Activated CD4-positive, alpha-beta memory T cell treated with anti-CD3 and anti-CD28 coated beads for 36 hours (primary cell): ENCODE measurements around the gene TMED7. TPM values are rescaled to one million over a fixed set of nuclear protein-coding genes. Genes with fewer than 3 reads are reported as not detected.

ENCODE experiments used
- CTCF ChIA-PET: fragments of 350-600 bp; sonication (Branson Sonifier 250); formaldehyde crosslinking; loops from one replicate; lab custom pipeline; 2021; ENCODE audit warnings: antibody characterized with exemption, inconsistent platforms; lab: Charles Lee
- POLR2A ChIA-PET: fragments of 350-600 bp; sonication (Branson Sonifier 250); formaldehyde crosslinking; loops from one replicate; lab custom pipeline; 2021; ENCODE audit warnings: antibody characterized with exemption; lab: Charles Lee
- DNase-seq: peaks from one replicate; pipeline ENCODE4 v3.0.0-alpha.2; 2020
- H3K27ac Mint-ChIP-seq: one replicate; pipeline ENCODE4 v1.8.0; 2021; ENCODE audit warnings: mixed read lengths
- H3K27me3 Mint-ChIP-seq: one replicate; pipeline ENCODE4 v1.8.0; 2021; ENCODE audit warnings: mixed read lengths
- H3K36me3 Mint-ChIP-seq: one replicate; pipeline ENCODE4 v1.8.0; 2021; ENCODE audit warnings: mixed read lengths
- H3K4me1 Mint-ChIP-seq: one replicate; pipeline ENCODE4 v1.8.0; 2021; ENCODE audit warnings: low read depth, mixed read lengths
- H3K4me3 Mint-ChIP-seq: one replicate; pipeline ENCODE4 v1.8.0; 2021; ENCODE audit warnings: mild to moderate bottlenecking, mixed read lengths
- H3K9me3 Mint-ChIP-seq: one replicate; pipeline ENCODE4 v1.8.0; 2021; ENCODE audit warnings: mixed read lengths
- intact Hi-C: fragments of 100-400 bp; cut with micrococcal nuclease; formaldehyde crosslinking; loops from one replicate; pipeline ENCODE4 v1.15.1; 2023
- total RNA-seq, 2 experiments: library from RNA; stranded (reverse); gene quantifications; one replicate each; pipeline ENCODE4 v1.2.3, GENCODE V29; 2021

TMED7 gene
- total RNA-seq, 2 experiments from 2014 or later = 42.2 to 44.1 TPM

GRCh38 chr5:115599924-115600323 lies 25.9 kb downstream of the TMED7 start:
- H3K9me3 Mint-ChIP-seq = no peaks in the 10 kb centered on the region
- no peak for DNase-seq
- no peaks in the 10 kb centered on the region for H3K27me3 Mint-ChIP-seq
- no peak overlapping the region for H3K27ac Mint-ChIP-seq
- no peak overlapping the region for H3K4me3 Mint-ChIP-seq
- ChIA-PET POLR2A (no interaction called here), CTCF (interaction anchor here (0.9 kb wide), 1 partner anchor 291 kb away, joined by 3 read pairs; no protein-coding TSS in a partner anchor)
- peaks cover 12% of the 10 kb centered on the region for H3K36me3 Mint-ChIP-seq
- intact Hi-C loops = loop anchor here (2.0 kb wide), 1 partner anchor 55 kb away; the partner anchor contains the start of gene FEM1C
- H3K4me1 Mint-ChIP-seq = peaks cover 25% of the 10 kb centered on the region

- ChIA-PET POLR2A (no interaction called here), CTCF (interaction anchor here (0.9 to 1.3 kb wide), 2 partner anchors 232 to 291 kb away, joined by 3 read pairs; no protein-coding TSS in a partner anchor)
- DNase-seq = no peak
- H3K27me3 Mint-ChIP-seq = no peaks in the 10 kb centered on the region
- H3K27ac Mint-ChIP-seq = no peak overlapping the region
- H3K36me3 Mint-ChIP-seq = peaks cover 12% of the 10 kb centered on the region
- H3K4me3 Mint-ChIP-seq = no peak overlapping the region
- intact Hi-C loops = no loop called here
- peaks cover 25% of the 10 kb centered on the region for H3K4me1 Mint-ChIP-seq
- H3K9me3 Mint-ChIP-seq = no peaks in the 10 kb centered on the region
Measured at GRCh38 chr5:115599502-115599901, 26.3 kb downstream of the TMED7 start.

- no peaks in the 10 kb centered on the region for H3K9me3 Mint-ChIP-seq
Measured at GRCh38 chr5:115594128-115595047, 31.4 kb downstream of the TMED7 start.

GRCh38 chr5:115589043-115589442 lies 36.8 kb downstream of the TMED7 start:
- no peak for DNase-seq
- H3K4me3 Mint-ChIP-seq = no peak overlapping the region
- H3K36me3 Mint-ChIP-seq = no peaks in the 10 kb centered on the region
- no peaks in the 10 kb centered on the region for H3K9me3 Mint-ChIP-seq
- no peak overlapping the region for H3K27ac Mint-ChIP-seq
- no peaks in the 10 kb centered on the region for H3K4me1 Mint-ChIP-seq
- intact Hi-C loops = loop anchor here (5.0 kb wide), 1 partner anchor 492 kb away; no protein-coding TSS in a partner anchor
- POLR2A ChIA-PET = no interaction called here
- CTCF ChIA-PET = interaction anchor here (1.2 to 3.0 kb wide), 4 partner anchors 15 to 279 kb away, joined by 4 to 23 read pairs (median 5); no protein-coding TSS in a partner anchor
- no peaks in the 10 kb centered on the region for H3K27me3 Mint-ChIP-seq

More at GRCh38 chr5:115594128-115595047, 31.4 kb downstream of the TMED7 start:
- ChIA-PET CTCF (no interaction called here), POLR2A (no interaction called here)
- H3K27ac Mint-ChIP-seq = no peak overlapping the region
- H3K4me3 Mint-ChIP-seq = no peak overlapping the region
- peaks cover under 1% of the 10 kb centered on the region for H3K4me1 Mint-ChIP-seq
- H3K36me3 Mint-ChIP-seq = no peaks in the 10 kb centered on the region
- intact Hi-C loops = no loop called here
- H3K27me3 Mint-ChIP-seq = no peaks in the 10 kb centered on the region
- no peak for DNase-seq

GRCh38 chr5:115588640-115589039 lies 37.2 kb downstream of the TMED7 start:
- intact Hi-C loops = loop anchor here (5.0 kb wide), 1 partner anchor 491 kb away; no protein-coding TSS in a partner anchor
- Mint-ChIP-seq H3K27ac (no peak overlapping the region), H3K36me3 (no peaks in the 10 kb centered on the region), H3K4me1 (no peaks in the 10 kb centered on the region), H3K27me3 (no peaks in the 10 kb centered on the region), H3K9me3 (no peaks in the 10 kb centered on the region), H3K4me3 (no peak overlapping the region)
- DNase-seq = no peak
- ChIA-PET POLR2A (no interaction called here), CTCF (interaction anchor here (1.0 to 3.0 kb wide), 5 partner anchors 12 to 279 kb away, joined by 3 to 23 read pairs (median 5); no protein-coding TSS in a partner anchor)

GRCh38 chr5:115586525-115587146 lies 39.2 kb downstream of the TMED7 start:
- Mint-ChIP-seq H3K27me3 (no peaks in the 10 kb centered on the region), H3K9me3 (no peaks in the 10 kb centered on the region), H3K4me3 (no peak overlapping the region), H3K4me1 (no peaks in the 10 kb centered on the region), H3K27ac (no peak overlapping the region), H3K36me3 (no peaks in the 10 kb centered on the region)
- intact Hi-C loops = loop anchor here (1.0 to 5.0 kb wide), 2 partner anchors 277 to 489 kb away; no protein-coding TSS in a partner anchor
- DNase-seq = no peak
- CTCF ChIA-PET = interaction anchor here (0.7 to 2.2 kb wide), 3 partner anchors 12 to 277 kb away, joined by 3 to 5 read pairs (median 3); no protein-coding TSS in a partner anchor
- POLR2A ChIA-PET = no interaction called here

- intact Hi-C loops = loop anchor here (5.0 kb wide), 1 partner anchor 488 kb away; no protein-coding TSS in a partner anchor
- no peak for DNase-seq
- no peak overlapping the region for H3K4me3 Mint-ChIP-seq
Measured at GRCh38 chr5:115585265-115585664, 40.6 kb downstream of the TMED7 start.

GRCh38 chr5:115584501-115584900 lies 41.3 kb downstream of the TMED7 start:
- H3K27ac Mint-ChIP-seq = no peak overlapping the region
- no peaks in the 10 kb centered on the region for H3K9me3 Mint-ChIP-seq
- no peaks in the 10 kb centered on the region for H3K36me3 Mint-ChIP-seq
- intact Hi-C loops = no loop called here
- no peaks in the 10 kb centered on the region for H3K4me1 Mint-ChIP-seq
- POLR2A ChIA-PET = no interaction called here
- no peak overlapping the region for H3K4me3 Mint-ChIP-seq
- DNase-seq = no peak
- no peaks in the 10 kb centered on the region for H3K27me3 Mint-ChIP-seq
- CTCF ChIA-PET = interaction anchor here (1.2 to 2.9 kb wide), 3 partner anchors 10 to 275 kb away, joined by 3 to 15 read pairs (median 7); no protein-coding TSS in a partner anchor

More at GRCh38 chr5:115585265-115585664, 40.6 kb downstream of the TMED7 start:
- ChIA-PET CTCF (interaction anchor here (1.2 to 2.9 kb wide), 3 partner anchors 11 to 276 kb away, joined by 3 to 15 read pairs (median 7); no protein-coding TSS in a partner anchor), POLR2A (no interaction called here)
- no peaks in the 10 kb centered on the region for H3K27me3 Mint-ChIP-seq
- no peaks in the 10 kb centered on the region for H3K9me3 Mint-ChIP-seq
- no peaks in the 10 kb centered on the region for H3K36me3 Mint-ChIP-seq
- H3K4me1 Mint-ChIP-seq = no peaks in the 10 kb centered on the region
- no peak overlapping the region for H3K27ac Mint-ChIP-seq

- Mint-ChIP-seq H3K4me1 (no peaks in the 10 kb centered on the region), H3K9me3 (no peaks in the 10 kb centered on the region), H3K27ac (no peak overlapping the region), H3K4me3 (no peak overlapping the region), H3K27me3 (no peaks in the 10 kb centered on the region), H3K36me3 (no peaks in the 10 kb centered on the region)
- ChIA-PET POLR2A (no interaction called here), CTCF (interaction anchor here (1.7 to 2.9 kb wide), 2 partner anchors 9 to 274 kb away, joined by 8 to 15 read pairs; no protein-coding TSS in a partner anchor)
- intact Hi-C loops = no loop called here
- no peak for DNase-seq
Measured at GRCh38 chr5:115583474-115583873, 42.4 kb downstream of the TMED7 start.

GRCh38 chr5:115580941-115581340 lies 44.9 kb downstream of the TMED7 start:
- Mint-ChIP-seq H3K9me3 (peaks cover 2% of the 10 kb centered on the region), H3K36me3 (no peaks in the 10 kb centered on the region), H3K4me3 (no peak overlapping the region), H3K27me3 (no peaks in the 10 kb centered on the region), H3K4me1 (no peaks in the 10 kb centered on the region), H3K27ac (no peak overlapping the region)
- CTCF ChIA-PET = interaction anchor here (0.6 to 1.0 kb wide), 2 partner anchors 271 to 487 kb away, joined by 3 read pairs; no protein-coding TSS in a partner anchor
- POLR2A ChIA-PET = no interaction called here
- intact Hi-C loops = no loop called here
- no peak for DNase-seq

- H3K4me3 Mint-ChIP-seq = no peak overlapping the region
- H3K4me1 Mint-ChIP-seq = no peaks in the 10 kb centered on the region
- no peaks in the 10 kb centered on the region for H3K36me3 Mint-ChIP-seq
- ChIA-PET CTCF (no interaction called here), POLR2A (no interaction called here)
- no peak overlapping the region for H3K27ac Mint-ChIP-seq
- H3K27me3 Mint-ChIP-seq = no peaks in the 10 kb centered on the region
- DNase-seq = no peak
- peaks cover 2% of the 10 kb centered on the region for H3K9me3 Mint-ChIP-seq
- intact Hi-C loops = loop anchor here (10.0 kb wide), 1 partner anchor 205 kb away; no protein-coding TSS in a partner anchor
Measured at GRCh38 chr5:115579747-115580173, 46.1 kb downstream of the TMED7 start.
